ENCODE measurements around the gene GRIP2.

Gene GRIP2

DNA sequence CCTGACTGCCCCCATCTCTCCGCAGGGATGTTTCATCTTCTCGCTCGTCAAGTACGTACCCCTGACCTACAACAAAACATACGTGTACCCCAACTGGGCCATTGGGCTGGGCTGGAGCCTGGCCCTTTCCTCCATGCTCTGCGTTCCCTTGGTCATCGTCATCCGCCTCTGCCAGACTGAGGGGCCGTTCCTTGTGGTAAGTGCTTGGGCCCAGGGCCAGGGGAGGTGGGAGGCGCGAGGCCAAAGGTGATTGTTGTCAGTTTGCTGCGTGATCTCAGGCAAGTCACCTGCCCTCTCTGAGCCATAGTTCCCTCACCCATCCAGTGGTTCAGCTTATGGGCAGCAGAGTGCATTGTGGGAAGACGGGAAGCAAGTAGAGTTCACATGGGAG, 58.5 kb downstream of the GRIP2 start:
- DNase-seq: no peak

DNA sequence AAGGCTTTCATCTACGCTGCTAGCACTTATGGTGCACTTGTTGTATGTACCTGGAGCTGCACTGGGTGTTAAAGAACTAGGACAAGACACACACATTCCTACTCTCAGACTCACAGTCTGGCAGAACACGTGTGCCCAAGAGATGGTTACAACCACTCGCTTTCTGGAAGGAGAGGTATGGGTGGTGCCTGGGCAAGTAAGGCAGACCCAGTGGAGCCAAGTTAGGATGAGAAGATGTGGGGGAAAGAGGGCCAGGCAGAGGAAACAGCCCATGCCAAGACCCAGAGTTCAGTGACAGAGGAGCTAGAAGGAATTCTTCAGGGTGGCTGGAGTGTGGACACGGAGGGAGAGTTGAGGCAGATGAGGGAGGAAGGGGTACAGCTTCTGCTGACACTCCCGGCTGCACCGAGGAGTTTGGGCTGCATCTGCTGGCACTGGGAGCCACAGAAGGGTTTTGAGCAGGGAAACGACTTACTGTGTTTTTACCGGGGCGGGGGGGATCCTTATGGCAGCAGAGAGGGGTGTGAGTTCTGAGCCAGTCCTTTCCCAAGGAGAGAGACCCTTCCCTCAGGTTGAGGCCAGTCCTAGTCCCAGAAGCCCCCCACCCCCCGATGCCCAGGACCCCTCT, 59.0 kb downstream of the GRIP2 start:
- DNase-seq: no peak

DNA sequence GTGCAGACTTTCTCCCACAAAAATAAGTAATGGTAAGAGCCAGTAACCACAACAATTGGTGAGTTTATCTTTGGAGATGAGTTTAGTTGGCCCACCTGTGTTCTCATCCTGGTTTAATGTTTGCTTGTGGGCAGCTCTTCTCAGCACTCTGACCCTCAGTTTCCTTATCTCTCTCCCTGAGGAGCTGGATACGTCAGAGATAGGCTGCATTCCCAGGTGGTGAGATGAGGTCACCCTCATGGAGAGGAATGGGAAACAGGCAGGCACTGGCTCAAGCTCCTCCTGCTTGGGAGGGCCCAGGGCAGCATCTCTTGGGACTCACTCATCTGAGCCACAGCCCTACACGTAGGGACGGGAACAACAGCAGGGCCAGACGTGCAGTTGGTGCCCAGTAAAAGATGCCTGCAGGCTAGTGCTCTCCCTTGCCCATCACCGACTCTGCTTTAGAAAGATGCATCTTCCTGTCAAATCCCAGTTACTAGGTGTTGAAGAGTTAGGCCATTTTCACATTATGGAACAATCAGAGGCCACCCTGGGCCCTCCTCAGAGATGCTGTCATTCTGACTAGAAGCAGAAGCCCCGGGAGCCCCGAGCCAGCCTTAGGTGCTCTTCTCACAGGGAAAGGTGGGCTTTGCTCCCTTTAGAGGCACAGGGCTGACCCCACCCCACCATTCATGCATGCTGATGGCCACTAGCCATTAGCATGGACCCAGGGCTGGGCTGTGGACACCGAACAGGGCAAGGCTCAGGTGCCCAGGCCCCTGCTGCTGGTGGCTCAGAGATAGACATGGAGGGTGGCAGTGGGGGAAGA, 59.7 kb downstream of the GRIP2 start:
- peak; percentile 49 for DNase-seq

DNA sequence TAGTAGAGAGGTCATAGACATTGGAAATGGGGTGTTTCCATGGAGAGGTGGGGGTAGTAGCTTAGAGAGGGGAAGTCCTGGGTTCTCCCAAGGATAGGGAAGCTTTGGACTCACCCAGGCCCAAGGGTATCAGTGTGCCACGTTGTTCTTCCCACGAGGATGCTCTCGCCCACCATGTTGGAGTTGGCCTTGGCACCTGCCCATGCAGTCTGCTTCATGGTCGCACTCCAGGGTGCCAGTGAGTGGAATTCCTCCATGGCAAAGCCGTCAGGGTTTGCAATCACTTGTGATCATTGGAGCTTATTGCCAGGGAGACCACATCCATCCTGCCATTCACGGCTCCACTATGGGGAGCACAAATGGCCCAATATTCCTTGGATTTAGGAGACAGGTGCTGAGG, 60.6 kb downstream of the GRIP2 start:
- no peak for DNase-seq

GRCh38 chr3:14478956-14479550, 61.1 kb downstream of the GRIP2 start:
- no peak for DNase-seq

DNA sequence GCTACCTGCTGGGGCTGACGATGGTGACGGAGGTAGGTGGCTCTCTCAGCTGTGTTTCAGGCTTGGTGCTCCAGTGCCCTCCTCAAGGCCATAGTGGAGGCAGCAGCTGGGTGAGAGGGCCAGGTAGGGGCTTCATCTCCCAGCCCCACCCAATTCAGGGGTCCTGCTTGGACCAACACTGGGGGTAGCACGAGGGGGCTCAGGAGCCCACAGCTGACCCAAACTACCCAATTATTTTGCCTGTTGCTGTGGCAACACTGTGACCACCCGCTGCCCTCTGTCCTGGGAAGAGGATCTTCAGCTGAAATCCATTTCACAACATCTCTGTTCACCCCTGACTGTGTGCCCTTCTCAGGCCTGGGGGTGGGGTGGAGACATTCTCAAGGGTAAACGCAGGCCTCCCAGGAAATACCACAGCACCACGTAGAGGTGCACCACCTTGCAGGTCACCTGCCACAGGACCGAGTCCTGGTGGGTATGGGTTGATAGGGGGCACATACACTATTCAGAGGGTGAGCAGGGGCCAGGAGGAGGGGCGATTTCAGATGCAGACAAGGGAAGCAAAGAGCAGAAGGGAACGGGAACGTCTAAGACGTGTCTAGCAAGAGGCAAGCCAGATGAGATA, 62.7 kb downstream of the GRIP2 start:
- no peak for DNase-seq

GRCh38 chr3:14476583-14477265, 63.4 kb downstream of the GRIP2 start:
- DNase-seq: no peak

- no peak for DNase-seq
These were observed 64.5 kb downstream of the GRIP2 start for GRCh38 chr3:14475621-14476020.

DNA sequence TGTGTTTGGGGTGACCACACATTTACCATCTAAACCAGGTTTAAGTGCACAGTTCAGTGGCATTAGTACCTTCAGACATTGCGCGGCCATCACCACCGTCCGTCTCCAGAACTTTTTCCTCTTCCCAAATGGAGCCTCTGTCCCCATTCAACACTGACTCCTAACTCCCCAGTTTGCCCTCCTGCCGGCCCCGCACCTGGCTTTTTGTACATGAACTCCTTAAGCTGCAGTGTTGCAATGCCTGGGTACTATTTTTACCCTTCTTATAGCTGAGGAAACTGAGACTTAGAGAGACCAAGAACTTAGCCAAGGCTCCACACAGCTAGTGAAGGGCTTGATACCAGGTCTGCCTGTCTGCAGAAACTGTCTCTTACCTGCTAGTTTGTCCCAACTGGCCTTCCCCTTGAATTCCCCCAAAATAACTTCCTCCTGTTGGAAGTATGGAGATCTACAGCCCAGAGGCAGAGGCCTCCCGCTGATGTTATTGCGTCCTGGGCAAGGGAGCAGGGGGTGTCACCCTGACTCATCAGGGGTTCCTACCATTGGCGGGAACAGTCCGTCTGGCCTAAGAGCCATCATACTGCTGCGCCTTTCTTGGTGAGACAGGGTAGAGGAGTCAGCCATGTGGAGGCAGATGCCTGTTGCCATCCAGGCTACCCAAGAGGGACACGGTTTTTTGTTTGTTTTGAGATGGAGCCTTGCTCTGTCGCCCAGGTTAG, 65.6 kb downstream of the GRIP2 start:
- DNase-seq: no peak

- DNase-seq: no peak
These were observed 66.7 kb downstream of the GRIP2 start for GRCh38 chr3:14473411-14473891.

DNA sequence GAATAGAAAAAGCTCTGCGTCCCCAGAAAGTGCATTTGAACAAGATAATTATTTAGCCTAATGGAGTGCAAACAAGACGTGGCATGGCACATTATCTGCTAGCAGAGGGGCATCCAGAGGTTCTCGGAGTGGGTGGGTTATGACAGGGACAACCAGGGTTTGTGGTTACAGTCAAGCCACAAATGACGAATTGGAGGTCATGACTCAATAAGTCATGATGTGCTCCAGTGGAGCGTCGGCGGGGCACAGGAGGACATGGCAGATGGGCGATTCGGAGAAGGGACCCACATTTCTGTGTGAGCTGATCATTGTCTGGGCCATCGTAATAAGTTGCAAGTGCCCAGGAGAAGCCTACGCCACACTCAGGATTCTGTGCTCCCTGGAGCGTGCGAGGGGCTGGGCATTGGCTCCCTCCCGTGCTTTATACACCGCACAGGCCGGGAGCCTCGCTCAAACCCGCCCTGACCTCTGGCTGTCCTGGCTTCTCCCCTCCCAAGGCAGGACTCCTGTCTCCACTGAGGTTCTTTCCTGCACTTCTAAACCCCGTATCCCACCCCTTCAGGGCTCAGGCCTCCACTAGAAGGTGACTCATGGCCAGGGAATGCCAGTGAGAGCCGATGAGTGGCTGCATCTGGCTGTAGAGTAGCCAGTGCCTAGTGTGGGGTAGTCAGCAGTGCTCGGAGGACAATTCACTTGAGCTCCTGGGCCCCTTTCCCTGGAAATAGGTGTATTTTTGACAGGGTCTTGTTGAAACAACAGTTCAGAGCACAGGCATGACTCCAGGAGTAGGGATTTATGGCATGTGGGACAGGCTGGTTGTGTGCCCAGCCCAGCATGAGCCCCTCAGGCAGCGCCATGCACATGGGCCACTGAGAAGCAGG, 67.4 kb downstream of the GRIP2 start:
- peak; percentile 91 for DNase-seq

- no peak for DNase-seq
These were observed 68.5 kb downstream of the GRIP2 start for GRCh38 chr3:14471690-14472089.

DNA sequence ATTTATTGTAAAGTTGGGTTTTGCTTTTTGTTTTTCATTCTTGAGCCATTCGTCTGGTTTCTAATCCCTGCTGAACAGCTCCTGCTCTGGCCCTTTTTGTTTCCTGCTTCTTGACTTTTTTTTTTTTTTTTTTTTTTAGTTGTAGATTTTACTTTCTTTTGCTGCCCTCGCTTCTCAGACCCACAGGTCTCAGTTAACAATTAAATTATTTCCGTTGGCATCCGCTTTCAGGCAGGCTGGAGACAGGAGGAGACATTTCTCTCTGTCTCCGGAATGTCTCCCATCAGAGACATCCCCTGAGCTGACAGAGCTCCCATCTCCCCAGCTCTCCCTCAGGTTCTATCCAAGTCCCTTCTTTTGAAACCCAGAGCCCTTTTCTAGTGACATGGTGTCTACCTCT, 69.1 kb downstream of the GRIP2 start:
- DNase-seq: no peak

GRCh38 chr3:14470461-14470860, 69.7 kb downstream of the GRIP2 start:
- DNase-seq: no peak

DNA sequence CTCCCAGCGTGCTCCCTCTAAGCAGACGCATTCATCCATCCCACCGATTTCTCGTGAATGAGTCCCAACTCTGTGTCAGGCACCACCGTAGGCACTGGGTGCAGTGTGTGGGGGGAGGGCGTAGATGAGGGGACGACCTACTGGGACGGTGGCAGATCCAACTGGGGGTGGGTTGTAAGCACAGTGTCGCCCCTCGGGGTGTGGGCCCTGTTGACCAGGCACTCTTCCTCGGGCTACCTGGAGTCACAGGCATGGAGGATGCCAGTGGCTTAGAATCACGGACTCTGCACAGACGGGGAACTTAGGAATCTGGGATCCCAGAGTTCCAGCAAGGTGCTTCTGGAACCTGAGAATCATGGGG, 71.5 kb downstream of the GRIP2 start:
- DNase-seq: no peak

DNA sequence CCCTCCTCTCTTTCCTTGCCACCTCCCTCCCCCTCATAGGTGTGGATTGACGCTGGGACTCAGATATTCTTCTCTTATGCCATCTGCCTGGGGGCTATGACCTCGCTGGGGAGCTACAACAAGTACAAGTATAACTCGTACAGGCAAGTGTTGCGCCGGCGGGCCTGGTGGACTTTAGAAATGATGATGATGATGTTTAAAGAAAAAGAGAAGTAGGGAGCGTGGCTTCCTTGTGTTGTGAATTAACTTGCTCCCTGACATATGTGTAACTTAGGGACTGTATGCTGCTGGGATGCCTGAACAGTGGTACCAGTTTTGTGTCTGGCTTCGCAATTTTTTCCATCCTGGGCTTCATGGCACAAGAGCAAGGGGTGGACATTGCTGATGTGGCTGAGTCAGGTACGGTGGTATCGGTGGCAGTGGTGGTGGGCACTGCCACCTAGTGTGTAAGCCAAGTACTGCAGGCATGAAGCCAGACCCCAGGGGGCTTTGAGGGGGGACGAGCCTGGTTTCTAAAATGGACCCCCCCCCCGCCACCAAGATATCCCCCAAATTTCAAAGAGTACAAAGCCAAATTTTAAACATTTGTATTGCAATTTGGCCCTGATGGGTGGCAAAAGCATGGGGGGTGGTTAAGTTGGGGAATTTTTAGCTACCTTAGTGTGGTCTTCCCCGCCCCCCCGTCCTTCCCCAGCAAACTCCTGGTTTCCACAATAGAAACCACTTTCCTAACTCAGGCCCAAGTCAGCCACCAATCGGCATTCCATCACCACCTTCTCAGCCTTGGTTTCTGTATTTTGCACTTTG, 72.1 kb downstream of the GRIP2 start:
- DNase-seq: peak; percentile 45

DNA sequence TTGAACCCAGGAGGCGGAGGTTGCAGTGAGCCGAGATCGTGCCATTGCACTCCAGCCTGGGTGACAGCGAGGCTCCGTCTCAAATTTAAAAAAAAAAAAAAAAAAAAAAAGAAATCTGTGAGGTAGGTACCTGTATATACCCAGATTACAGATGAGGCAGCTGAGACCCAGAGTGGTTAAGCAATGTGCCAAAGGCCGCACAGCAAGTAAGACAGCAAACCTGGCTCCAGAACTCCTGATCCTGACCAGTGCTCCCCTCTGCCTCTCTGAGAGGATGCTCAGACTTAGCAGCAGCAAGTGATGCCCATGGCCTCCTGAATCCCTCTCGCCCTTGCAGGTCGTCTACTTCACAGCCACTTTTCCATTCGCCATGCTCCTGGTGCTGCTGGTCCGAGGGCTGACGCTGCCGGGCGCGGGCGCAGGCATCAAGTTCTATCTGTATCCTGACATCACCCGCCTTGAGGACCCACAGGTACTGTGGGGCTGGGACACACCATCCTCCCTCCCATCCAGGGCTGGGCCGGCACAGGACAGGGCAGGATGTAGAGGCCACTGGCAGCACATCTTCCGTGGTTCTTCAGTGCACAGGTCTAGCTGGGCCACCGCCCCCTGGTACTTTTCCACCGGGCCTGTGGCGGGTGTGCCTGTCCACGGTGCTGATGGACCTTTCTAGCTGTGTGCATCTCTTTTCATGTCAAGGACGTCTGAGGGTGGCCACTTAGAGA, 73.8 kb downstream of the GRIP2 start:
- DNase-seq: no peak

- no peak for DNase-seq
These were observed 74.7 kb downstream of the GRIP2 start for GRCh38 chr3:14465425-14465824.

DNA sequence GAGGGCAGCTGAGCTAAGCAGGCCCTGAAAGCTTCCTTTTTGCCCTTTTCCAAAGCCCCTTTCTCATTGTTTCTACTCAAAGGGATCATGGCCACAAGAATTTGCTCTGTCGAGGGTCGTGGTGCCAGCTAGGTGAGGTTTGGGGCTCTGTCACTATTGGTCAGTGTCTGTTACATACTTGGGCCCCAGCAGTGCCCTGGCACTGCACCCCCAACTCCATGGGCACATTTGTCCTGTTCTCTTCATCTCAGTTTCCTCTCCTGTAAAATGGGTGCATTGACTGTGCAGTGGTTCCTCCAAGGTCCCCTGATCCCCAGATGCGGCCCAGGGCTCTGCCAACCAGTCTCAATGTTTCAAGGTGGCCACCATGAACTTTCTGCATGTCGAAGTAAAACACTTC, 75.6 kb downstream of the GRIP2 start:
- DNase-seq: no peak

- no peak for DNase-seq
These were observed 76.0 kb downstream of the GRIP2 start for GRCh38 chr3:14464141-14464465.
